PC-3 (cell line): ENCODE data around the gene PDLIM1. TPM values are rescaled to one million over a fixed set of nuclear protein-coding genes. Genes with fewer than 3 reads are reported as not detected.
A peak's percentile ranks its signal among the peaks of the same experiment; 100 is the strongest.

Experiments
- ATAC-seq: fragments of 200-7000 bp; cut with Tn5 transposase; 2 replicates; pipeline ENCODE4 v1.9.1; 2020; ENCODE audit warnings: mild to moderate bottlenecking, moderate library complexity
- BruUV-seq: library from RNA; stranded (reverse); fragments of 400-500 nt; replicated peaks from 2 replicates; lab custom pipeline; 2021; lab: Mats Ljungman, UMichigan
- CTCF ChIA-PET: fragments of 300-600 bp; sonication (Branson Sonifier 250); formaldehyde crosslinking; loops from one replicate; lab custom pipeline; 2022; ENCODE audit warnings: antibody characterized with exemption; lab: Charles Lee
- POLR2A ChIA-PET: fragments of 300-600 bp; sonication (Branson Sonifier 250); formaldehyde crosslinking; loops from one replicate; lab custom pipeline; 2022; ENCODE audit warnings: antibody characterized with exemption; ENCODE audit not compliant: unreplicated experiment; lab: Charles Lee
- DNase-seq: peaks from one replicate; pipeline ENCODE4 v3.0.0-alpha.2; 2015
- H2AFZ ChIP-seq: fragments of 300-600 bp; sonication (generic); 2 replicates; pipeline ENCODE4 v1.6.0; 2016; ENCODE audit warnings: antibody characterized with exemption, low read length
- H3F3A ChIP-seq: fragments of 300-600 bp; sonication (generic); one replicate; pipeline ENCODE4 v1.6.0; 2017; ENCODE audit warnings: antibody characterized with exemption, low read length, control low read depth, mild to moderate bottlenecking; ENCODE audit not compliant: unreplicated experiment
- H3K27ac ChIP-seq: fragments of 300-600 bp; sonication (generic); 2 replicates; pipeline ENCODE4 v1.5.1; 2016; ENCODE audit warnings: mild to moderate bottlenecking, low read length
- H3K27me3 ChIP-seq: fragments of 300-600 bp; sonication (generic); 2 replicates; pipeline ENCODE4 v1.6.1; 2016; ENCODE audit warnings: low read length, mixed read lengths
- H3K36me3 ChIP-seq: fragments of 300-600 bp; sonication (generic); 2 replicates; pipeline ENCODE4 v1.6.1; 2016; ENCODE audit warnings: low read depth, mixed run types, low read length, mixed read lengths
- H3K4me1 ChIP-seq: fragments of 300-600 bp; sonication (generic); 2 replicates; pipeline ENCODE4 v1.5.1; 2016; ENCODE audit warnings: low read length; ENCODE audit not compliant: insufficient read depth
- H3K4me2 ChIP-seq: fragments of 300-600 bp; sonication (generic); 2 replicates; pipeline ENCODE4 v1.6.0; 2016; ENCODE audit warnings: low read length
- H3K4me3 ChIP-seq: fragments of 300-600 bp; sonication (generic); 2 replicates; pipeline ENCODE4 v1.5.1; 2016; ENCODE audit warnings: mild to moderate bottlenecking, low read length, mixed read lengths
- H3K79me2 ChIP-seq: fragments of 300-600 bp; sonication (generic); 2 replicates; pipeline ENCODE4 v1.6.1; 2017; ENCODE audit warnings: low read length, mixed read lengths
- H3K9ac ChIP-seq: fragments of 300-600 bp; sonication (generic); 2 replicates; pipeline ENCODE4 v1.6.0; 2016; ENCODE audit warnings: mild to moderate bottlenecking, low read length
- H3K9me2 ChIP-seq: fragments of 300-600 bp; sonication (generic); replicated peaks from 2 replicates; pipeline ENCODE4 v1.6.1; 2016; ENCODE audit warnings: mixed run types, low read length, mixed read lengths
- H3K9me3 ChIP-seq: fragments of 300-600 bp; sonication (generic); 2 replicates; pipeline ENCODE4 v1.6.1; 2016; ENCODE audit warnings: low read length, mixed read lengths
- H4K20me1 ChIP-seq: fragments of 300-600 bp; sonication (generic); 2 replicates; pipeline ENCODE4 v1.6.1; 2016; ENCODE audit warnings: low read length, mixed read lengths
- EZH2 ChIP-seq: fragments of 300-600 bp; sonication (generic); IDR thresholded peaks from one replicate; pipeline ENCODE4 v1.6.1; 2017; ENCODE audit warnings: antibody characterized with exemption, mild to moderate bottlenecking, low read length; ENCODE audit not compliant: unreplicated experiment
- EZH2phosphoT487 ChIP-seq: fragments of 300-600 bp; sonication (generic); IDR thresholded peaks from 2 replicates; pipeline ENCODE4 v1.6.1; 2018; ENCODE audit warnings: mild to moderate bottlenecking, antibody characterized with exemption, low read length, borderline replicate concordance
- intact Hi-C: fragments of 100-400 bp; cut with micrococcal nuclease; formaldehyde crosslinking; loops from 2 replicates; pipeline ENCODE4 v1.9.0; 2023
- total RNA-seq: library from RNA; depleted of rRNA; stranded (reverse); fragments of >200 nt; gene quantifications from 2 replicates; pipeline ENCODE4 v1.2.3, GENCODE V29; 2014
- TF ChIP-seq, protein P1 (sequence below): fragments of 300-600 bp; sonication (generic); conservative IDR thresholded peaks from 2 replicates; pipeline ENCODE4 v1.5.1; 2017; ENCODE audit warnings: antibody characterized with exemption, low read depth, mild to moderate bottlenecking, low read length

The PDLIM1 gene
- total RNA-seq, 1 experiment from 2014 or later = 28.2 TPM

DNA sequence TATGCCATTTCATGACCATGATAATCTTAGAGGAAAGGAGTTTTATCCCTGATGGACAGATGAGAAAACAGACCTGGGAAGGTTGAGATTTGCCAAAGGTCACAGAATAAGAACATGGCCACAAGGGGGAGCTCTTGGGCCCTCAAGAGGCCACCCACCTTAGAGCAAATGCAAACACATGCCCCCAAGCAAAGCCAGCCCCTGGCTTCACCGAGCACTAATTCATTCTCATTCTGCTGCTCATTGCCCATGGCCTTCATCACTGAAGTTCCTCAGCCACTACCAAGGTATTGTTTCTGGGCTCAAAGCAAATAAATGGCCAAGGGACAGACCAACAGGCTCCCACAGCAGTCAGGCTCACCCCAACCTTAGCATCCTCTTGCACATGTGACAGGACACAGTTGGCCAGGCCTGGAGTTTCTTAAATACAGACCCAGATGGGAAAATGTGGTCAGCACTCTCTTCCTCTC, 44.2 kb downstream of the PDLIM1 start:
- Histone ChIP-seq H3K27me3 (no peaks in the 10 kb centered on the region), H3F3A (no peaks in the 10 kb centered on the region), H3K79me2 (peaks cover 7% of the 10 kb centered on the region), H3K27ac (no peak overlapping the region), H3K9me3 (no peaks in the 10 kb centered on the region), H2AFZ (no peak overlapping the region), H3K9me2 (no peaks in the 10 kb centered on the region), H4K20me1 (no peaks in the 10 kb centered on the region), H3K9ac (no peak overlapping the region), H3K4me3 (no peak overlapping the region), H3K36me3 (peaks cover 30% of the 10 kb centered on the region; the same call in 1 of the 2 replicates), H3K4me2 (no peak overlapping the region), H3K4me1 (peaks cover 25% of the 10 kb centered on the region)
- TF ChIP-seq, protein P1, sequence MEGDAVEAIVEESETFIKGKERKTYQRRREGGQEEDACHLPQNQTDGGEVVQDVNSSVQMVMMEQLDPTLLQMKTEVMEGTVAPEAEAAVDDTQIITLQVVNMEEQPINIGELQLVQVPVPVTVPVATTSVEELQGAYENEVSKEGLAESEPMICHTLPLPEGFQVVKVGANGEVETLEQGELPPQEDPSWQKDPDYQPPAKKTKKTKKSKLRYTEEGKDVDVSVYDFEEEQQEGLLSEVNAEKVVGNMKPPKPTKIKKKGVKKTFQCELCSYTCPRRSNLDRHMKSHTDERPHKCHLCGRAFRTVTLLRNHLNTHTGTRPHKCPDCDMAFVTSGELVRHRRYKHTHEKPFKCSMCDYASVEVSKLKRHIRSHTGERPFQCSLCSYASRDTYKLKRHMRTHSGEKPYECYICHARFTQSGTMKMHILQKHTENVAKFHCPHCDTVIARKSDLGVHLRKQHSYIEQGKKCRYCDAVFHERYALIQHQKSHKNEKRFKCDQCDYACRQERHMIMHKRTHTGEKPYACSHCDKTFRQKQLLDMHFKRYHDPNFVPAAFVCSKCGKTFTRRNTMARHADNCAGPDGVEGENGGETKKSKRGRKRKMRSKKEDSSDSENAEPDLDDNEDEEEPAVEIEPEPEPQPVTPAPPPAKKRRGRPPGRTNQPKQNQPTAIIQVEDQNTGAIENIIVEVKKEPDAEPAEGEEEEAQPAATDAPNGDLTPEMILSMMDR = peak; percentile 80
- no peak for TF ChIP-seq EZH2
- ChIA-PET CTCF (interaction anchor here (0.6 to 1.1 kb wide), 3 partner anchors 45 to 116 kb away, joined by 3 to 7 read pairs (median 3); no protein-coding TSS in a partner anchor), POLR2A (no interaction called here)
- BruUV-seq = no TSS peak
- intact Hi-C loops = loop anchor here (1.0 to 10.0 kb wide), 3 partner anchors 41 to 117 kb away; no protein-coding TSS in a partner anchor
- ATAC-seq (peak; percentile 32), DNase-seq (peak; percentile 74)

DNA sequence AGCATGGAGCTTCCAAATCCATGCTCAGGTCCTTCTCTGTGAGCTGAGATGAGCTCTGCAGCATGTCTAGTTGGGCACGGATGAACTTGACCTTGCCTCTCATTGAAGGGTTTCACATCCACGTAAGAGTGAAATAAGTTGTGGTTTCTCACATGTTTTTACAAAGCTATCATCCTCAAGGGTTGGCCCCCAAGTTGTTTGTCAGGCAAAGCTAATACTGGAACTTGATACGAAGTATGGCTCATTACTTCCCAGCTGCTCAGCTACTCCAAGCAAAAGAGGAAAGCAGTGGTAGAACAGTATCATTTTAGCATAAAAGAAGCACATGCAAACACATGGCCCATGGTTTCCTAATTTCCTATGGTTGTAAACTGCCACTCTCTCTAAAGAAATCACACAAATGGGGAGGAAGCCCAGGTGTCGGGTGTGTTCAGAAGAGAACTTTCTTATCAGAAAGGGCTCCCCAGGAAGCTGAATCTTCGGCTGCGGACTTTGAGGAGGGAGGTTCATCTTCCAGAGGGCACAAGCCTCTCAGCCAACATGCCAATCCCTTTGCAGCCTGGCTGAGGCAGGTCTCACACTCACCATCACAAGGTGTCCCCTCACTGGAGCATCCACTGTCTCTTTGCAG, 45.3 kb downstream of the PDLIM1 start:
- POLR2A ChIA-PET = no interaction called here
- H3K4me3 ChIP-seq = no peak overlapping the region

More for the DNA sequence above, 45.3 kb downstream of the PDLIM1 start:
- ATAC-seq (no peak), DNase-seq (no peak)
- intact Hi-C loops = loop anchor here (1.0 to 10.0 kb wide), 3 partner anchors 42 to 118 kb away; no protein-coding TSS in a partner anchor
- no TSS peak for BruUV-seq
- Histone ChIP-seq H3F3A (no peaks in the 10 kb centered on the region), H3K4me1 (peaks cover 25% of the 10 kb centered on the region), H3K4me2 (no peak overlapping the region), H2AFZ (no peak overlapping the region), H3K9me3 (no peaks in the 10 kb centered on the region), H3K9me2 (no peaks in the 10 kb centered on the region), H4K20me1 (no peaks in the 10 kb centered on the region), H3K27ac (no peak overlapping the region), H3K79me2 (0 out of 2 replicates have a peak, but pooled peaks cover 2% of the 10 kb centered on the region), H3K36me3 (peaks cover 30% of the 10 kb centered on the region; the same call in 1 of the 2 replicates), H3K27me3 (no peaks in the 10 kb centered on the region), H3K9ac (no peak overlapping the region)
- TF ChIP-seq EZH2 (no peak), EZH2phosphoT487 (no peak)
- TF ChIP-seq, protein P1 = no peak
- CTCF ChIA-PET = no interaction called here
